ENCODE measurements around the gene SCAANT1.

The SCAANT1 gene

GRCh38 chr3:63934041-63934866 is 22.1 kb upstream of the SCAANT1 start:
- FAIRE-seq: no peak
- no peak for DNase-seq (ENCODE audit: low spot score)

GRCh38 chr3:63933459-63933858 is 21.3 kb upstream of the SCAANT1 start:
- DNase-seq (ENCODE audit: low spot score) (no peak), FAIRE-seq (no peak)

- DNase-seq (ENCODE audit: low spot score) (no peak), FAIRE-seq (no peak)
Measured at GRCh38 chr3:63932509-63933212, 20.5 kb upstream of the SCAANT1 start.

- FAIRE-seq: no peak
- DNase-seq (ENCODE audit: low spot score): no peak
Measured at GRCh38 chr3:63931290-63931689, 19.1 kb upstream of the SCAANT1 start.

GRCh38 chr3:63927422-63928280 is 15.5 kb upstream of the SCAANT1 start:
- FAIRE-seq: no peak

GRCh38 chr3:63926309-63926708 is 14.1 kb upstream of the SCAANT1 start:
- DNase-seq (ENCODE audit: low spot score) (no peak), FAIRE-seq (no peak)

More at GRCh38 chr3:63927422-63928280, 15.5 kb upstream of the SCAANT1 start:
- DNase-seq (ENCODE audit: low spot score): no peak

- no peak for FAIRE-seq
Measured at GRCh38 chr3:63922491-63923199, 10.5 kb upstream of the SCAANT1 start.

GRCh38 chr3:63921741-63922482 is 9.7 kb upstream of the SCAANT1 start:
- FAIRE-seq (no peak), DNase-seq (ENCODE audit: low spot score) (no peak)

More at GRCh38 chr3:63922491-63923199, 10.5 kb upstream of the SCAANT1 start:
- no peak for DNase-seq (ENCODE audit: low spot score)

GRCh38 chr3:63920001-63920400 is 7.8 kb upstream of the SCAANT1 start:
- FAIRE-seq (no peak), DNase-seq (ENCODE audit: low spot score) (no peak)

- DNase-seq (ENCODE audit: low spot score) (no peak), FAIRE-seq (no peak)
Measured at GRCh38 chr3:63918321-63918720, 6.1 kb upstream of the SCAANT1 start.

GRCh38 chr3:63914312-63914711 is 2.1 kb upstream of the SCAANT1 start:
- DNase-seq (ENCODE audit: low spot score) (no peak), FAIRE-seq (no peak)

- DNase-seq (ENCODE audit: low spot score): peak; percentile 69
Measured at GRCh38 chr3:63912768-63913588, 795 bp upstream of the SCAANT1 start.

GRCh38 chr3:63911509-63911872 is 692 bp downstream of the SCAANT1 start:
- no peak for DNase-seq (ENCODE audit: low spot score)
- FAIRE-seq: peak; percentile 23

More at GRCh38 chr3:63912768-63913588, 795 bp upstream of the SCAANT1 start:
- FAIRE-seq: peak; percentile 88

- FAIRE-seq: no peak
- DNase-seq (ENCODE audit: low spot score): peak; percentile 5
Measured at GRCh38 chr3:63910891-63911290, 1.3 kb downstream of the SCAANT1 start.

GRCh38 chr3:63910001-63910400 is 2.2 kb downstream of the SCAANT1 start:
- no peak for DNase-seq (ENCODE audit: low spot score)
- FAIRE-seq: no peak

- DNase-seq (ENCODE audit: low spot score) (no peak), FAIRE-seq (no peak)
Measured at GRCh38 chr3:63909431-63909830, 2.8 kb downstream of the SCAANT1 start.

GRCh38 chr3:63908776-63909175 is 3.4 kb downstream of the SCAANT1 start:
- no peak for DNase-seq (ENCODE audit: low spot score)
- no peak for FAIRE-seq

GRCh38 chr3:63908081-63908736 is 4.0 kb downstream of the SCAANT1 start:
- no peak for DNase-seq (ENCODE audit: low spot score)
- no peak for FAIRE-seq

Measured in urothelium cell line (cell line).